Inflammatory macrophage (primary cell): ENCODE measurements around the gene JAZF1.

Experiments
- DNase-seq, 2 donors: peaks; one replicate each; pipeline ENCODE4 v3.0.0-alpha.2; 2020 to 2022

Gene JAZF1

GRCh38 chr7:28165261-28165660, 15.3 kb downstream of the JAZF1 start:
- no peak for DNase-seq

GRCh38 chr7:28163949-28164348, 16.6 kb downstream of the JAZF1 start:
- DNase-seq, result no peak

GRCh38 chr7:28161331-28161730, 19.3 kb downstream of the JAZF1 start:
- no peak for DNase-seq

GRCh38 chr7:28160551-28160991, 20.0 kb downstream of the JAZF1 start:
- no peak for DNase-seq

DNA sequence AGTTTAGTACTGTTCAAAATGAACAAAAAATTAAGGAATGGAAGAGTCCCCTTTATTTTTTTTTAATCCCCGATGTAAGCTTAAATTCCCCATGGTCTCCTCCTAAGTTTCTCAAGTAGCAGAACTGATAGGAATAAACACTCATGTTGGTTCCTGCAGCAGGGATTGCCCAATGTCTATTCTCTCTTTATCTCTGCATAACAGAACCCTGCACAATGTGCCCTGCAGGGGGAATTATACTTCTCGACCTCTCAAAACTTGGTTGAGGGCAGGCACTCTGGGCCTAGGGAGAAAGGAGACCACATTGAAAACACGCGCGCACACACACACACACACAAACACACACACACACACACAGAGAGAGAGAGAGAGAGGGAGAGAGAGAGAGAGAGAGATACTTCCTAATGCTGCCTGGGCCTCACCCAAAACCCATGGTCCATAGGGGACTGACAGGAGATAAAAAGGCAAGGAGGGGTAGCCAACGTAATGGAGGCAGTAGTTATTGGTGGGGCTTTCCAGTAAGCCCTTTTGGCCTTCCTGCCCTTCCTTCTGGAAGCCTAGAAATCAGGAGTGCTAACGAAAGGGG, 22.7 kb downstream of the JAZF1 start:
- peak in 1 of 2 donors; percentile 22 for DNase-seq

- DNase-seq, result no peak
Measured at GRCh38 chr7:28157076-28157745, 23.4 kb downstream of the JAZF1 start.

GRCh38 chr7:28156401-28156800, 24.2 kb downstream of the JAZF1 start:
- no peak for DNase-seq

DNA sequence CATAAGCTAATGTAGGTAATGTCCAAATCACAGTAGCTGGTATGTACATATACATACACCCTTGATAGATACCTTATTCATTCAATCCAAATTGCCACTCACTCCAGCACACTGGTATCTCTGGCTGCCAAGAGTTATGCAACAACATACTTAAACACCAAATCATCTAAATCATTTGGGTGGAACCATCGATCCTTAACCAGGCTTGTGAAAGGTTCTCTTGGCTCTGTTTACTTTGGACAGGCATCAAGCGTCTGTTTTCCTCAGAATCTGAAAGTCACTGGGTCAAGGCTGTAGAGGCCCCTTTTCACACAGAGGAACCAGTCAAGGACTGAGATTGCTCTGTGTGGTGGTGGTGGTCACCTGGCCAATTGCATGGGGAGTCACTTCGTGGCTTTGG, 24.6 kb downstream of the JAZF1 start:
- DNase-seq, result no peak

DNA sequence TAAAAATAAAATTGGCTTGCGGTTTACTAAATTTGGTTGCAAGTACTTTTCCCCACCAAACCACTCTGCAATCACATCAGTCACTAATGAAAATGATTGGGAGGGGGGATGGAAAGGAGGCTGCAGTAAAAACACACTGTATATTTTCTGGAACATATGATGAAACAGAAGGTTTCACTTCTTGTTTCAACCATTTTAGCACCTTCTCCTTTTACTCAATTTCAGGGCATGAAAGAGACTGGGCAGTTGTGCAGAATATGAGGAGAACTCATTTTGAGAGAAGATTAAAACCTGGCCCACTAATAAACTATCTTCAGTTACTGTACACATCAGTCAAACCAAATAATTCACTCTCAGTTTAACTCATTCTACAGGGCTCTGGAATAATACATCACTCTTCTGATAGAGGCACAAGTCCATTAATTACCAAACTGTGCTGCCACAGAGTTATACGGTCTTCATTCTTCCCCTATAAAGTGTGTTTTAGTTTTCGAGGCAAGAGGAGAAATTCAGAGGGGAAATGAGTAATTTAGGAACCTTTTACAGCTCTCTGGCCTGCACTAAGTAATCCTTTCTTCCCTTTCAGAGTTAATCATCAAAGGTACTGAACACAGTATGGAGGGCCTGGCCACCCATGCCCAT, 25.5 kb downstream of the JAZF1 start:
- DNase-seq, result peak; percentile 45 to 88

DNA sequence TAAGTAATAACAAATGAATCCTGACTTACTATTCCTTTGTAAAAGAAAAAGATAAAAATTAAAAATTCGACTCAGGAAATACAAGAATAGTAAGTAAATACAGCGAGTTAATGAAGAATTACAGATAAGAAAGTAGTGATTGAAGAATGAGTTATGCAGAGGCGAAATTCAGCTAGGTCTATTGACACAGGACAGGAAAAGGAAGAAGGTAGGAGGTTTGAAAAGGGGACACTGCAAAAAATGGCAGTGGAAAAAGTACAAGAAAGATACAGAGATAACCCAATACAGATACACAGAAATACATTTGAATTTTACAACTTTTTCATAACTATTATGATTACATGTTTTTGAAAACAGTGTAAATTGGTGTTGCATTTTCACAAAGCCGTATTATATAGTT, 28.0 kb downstream of the JAZF1 start:
- no peak for DNase-seq

- peak; percentile 7 to 57 for DNase-seq
Measured at GRCh38 chr7:28151965-28152364, 28.6 kb downstream of the JAZF1 start.

DNA sequence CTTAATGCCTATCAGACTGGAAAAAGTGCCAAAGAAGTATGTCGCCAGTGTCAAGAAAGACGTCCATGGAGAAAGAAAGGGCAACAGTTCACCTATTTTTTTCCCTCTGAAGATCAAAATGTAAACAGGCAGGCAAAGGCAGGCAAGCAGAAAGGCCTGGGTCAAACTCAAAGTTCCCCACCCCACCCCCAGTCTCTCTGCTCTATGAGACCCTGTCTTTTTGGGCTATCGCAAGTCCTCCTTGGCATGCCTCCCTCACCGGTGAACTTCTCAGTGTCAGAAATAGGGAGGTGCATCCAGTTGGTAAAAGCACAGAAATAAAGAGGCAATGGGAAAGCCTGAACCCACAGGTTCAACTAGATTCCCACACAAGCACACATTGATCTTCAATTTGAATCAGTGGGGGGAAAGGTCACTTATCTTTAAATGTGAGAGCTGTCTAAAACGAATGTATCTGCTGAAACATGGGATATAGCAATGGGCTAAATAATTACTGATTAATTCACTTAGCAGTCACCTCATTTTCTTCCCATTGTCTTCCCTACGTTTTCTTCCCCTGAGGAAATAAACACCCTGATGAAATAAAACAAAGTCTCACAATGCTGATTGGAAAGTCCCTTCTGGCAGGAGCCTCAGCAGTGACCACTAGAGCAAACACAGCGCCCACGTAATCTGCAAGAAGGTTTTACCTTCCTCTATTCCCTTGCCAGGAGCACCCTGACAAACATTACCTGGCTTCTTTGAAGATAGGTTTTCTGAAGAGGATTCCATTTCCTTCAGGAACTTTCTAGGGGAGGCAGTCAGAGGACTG, 31.1 kb downstream of the JAZF1 start:
- DNase-seq, result peak in 1 of 2 donors; percentile 28

DNA sequence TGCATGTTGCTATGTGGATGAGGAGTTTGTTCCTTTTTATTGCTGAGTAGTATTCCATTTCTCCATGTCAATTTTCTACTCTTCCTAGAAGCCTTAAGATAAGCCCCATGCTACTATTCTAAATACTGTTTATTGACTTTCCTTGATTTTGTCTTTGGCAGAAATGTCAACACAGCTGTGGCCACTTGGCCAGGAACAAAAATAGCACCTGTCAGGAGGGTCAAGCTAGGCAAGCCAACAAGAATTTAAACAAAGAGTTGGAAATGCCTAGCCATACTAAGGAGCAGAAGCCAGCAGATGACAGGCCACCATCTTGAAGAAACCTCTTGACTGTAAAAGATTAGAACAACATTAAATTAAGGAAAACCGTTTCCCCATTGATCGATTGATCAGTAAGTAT, 34.7 kb downstream of the JAZF1 start:
- DNase-seq, result no peak

GRCh38 chr7:28145090-28145626, 35.4 kb downstream of the JAZF1 start:
- DNase-seq, result no peak

GRCh38 chr7:28144266-28144665, 36.3 kb downstream of the JAZF1 start:
- no peak for DNase-seq

DNA sequence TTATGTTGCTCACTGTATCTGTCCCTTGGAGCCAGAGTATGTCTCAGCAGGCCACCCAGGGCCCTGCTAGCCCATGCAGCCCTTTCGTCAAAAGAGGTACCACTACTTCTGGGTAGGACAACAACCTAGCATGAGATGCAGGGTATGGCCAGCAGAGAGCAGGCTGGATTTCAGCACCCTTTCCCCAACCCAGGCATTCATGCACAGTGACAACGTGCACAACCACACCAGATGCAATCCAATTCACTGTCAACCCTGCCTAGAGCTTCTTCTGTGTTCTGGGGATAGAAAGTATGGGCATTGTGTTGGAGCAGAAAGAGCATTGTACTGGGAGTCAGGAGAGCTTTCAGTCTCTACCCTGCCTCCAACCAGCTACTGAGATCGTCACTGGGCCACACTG, 37.9 kb downstream of the JAZF1 start:
- peak in 1 of 2 donors; percentile 17 for DNase-seq

DNA sequence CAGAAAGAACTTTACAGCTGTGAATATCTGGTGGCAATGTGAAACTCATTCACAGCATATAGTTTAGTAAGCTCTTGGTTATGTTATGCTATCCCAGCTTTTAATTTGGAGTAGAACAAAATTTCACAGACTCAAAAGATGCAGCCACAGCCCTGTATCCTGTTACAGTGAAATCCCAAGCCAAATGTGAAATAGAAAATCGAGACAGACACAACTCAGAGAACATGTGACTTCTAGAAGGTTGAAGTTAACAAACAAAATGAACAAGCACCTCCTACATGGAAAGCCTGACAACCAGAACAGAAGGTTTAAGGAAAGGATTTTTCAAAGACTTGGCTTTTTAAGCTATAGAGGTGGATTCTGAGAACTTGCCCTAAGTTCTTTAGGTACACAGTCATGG, 39.6 kb downstream of the JAZF1 start:
- peak in 1 of 2 donors; percentile 18 for DNase-seq

DNA sequence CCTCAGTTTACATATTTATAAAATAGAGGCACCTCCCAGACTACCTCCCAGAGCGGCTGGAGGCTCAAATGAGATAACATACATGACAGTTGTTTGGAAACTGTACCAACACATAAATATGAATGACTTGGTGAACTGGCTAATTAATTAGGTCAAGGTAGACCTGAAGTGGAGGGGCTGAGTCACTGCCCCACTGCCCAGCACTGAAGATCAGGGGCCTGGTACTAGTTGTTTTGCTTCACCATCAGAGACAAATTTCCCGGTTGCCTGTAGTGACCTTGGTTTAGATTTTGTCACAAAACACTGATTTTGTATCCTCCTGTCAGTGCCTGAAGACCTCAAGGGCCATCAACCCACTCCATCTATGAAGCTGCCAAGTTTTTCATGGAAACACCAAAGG, 41.8 kb downstream of the JAZF1 start:
- DNase-seq, result no peak

- no peak for DNase-seq
Measured at GRCh38 chr7:28137463-28137862, 43.1 kb downstream of the JAZF1 start.

DNA sequence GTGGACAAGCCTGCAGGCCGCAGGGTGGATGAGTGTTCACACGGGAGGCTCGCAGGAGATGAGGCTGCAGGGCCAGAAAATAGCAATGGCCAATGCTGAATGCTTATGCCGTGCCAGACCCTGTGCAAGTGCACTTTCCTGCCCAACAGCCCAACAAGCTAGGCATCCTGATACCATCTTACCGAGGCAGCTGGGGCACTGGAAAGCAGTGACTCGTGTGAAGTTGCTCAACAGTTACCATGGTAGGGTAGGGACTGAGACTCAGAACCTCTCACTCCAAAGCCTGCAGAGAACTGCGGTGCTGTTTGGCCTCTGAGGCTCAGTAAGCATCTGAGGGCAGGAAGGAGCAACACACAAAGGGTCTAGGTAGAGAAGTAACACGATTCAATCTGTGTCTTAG, 43.7 kb downstream of the JAZF1 start:
- DNase-seq, result no peak

GRCh38 chr7:28136420-28136819, 44.2 kb downstream of the JAZF1 start:
- no peak for DNase-seq

- DNase-seq, result no peak
Measured at GRCh38 chr7:28135760-28136159, 44.8 kb downstream of the JAZF1 start.

- DNase-seq, result no peak
Measured at GRCh38 chr7:28135315-28135714, 45.3 kb downstream of the JAZF1 start.
